ENCODE results near the gene PTPN9. TPM values are rescaled to one million over a fixed set of nuclear protein-coding genes. Genes with fewer than 3 reads are reported as not detected.

The PTPN9 gene
- total and polyA plus RNA-seq, 8 donors, result 3.3 to 16.8 (median 7.3) TPM

DNA sequence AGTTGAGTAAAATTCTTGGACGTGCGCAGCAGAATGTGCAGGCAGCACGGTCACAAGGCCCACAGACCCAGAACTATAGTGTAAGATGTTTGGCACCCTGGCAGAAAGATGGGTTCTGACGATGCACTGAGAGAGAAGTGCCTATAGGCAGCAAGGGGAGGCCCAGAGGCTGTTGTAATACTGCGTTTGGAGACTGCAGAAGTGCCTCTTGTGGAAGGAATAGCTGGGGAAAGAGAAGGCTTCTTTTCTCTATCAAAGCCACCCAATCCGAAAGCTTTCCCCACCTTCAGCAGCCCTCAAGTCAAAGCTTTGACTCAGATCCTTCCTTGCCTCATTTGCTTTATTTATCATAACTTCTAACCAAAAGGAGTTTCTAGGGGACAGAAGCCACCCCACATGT lies 122.4 kb downstream of the PTPN9 start:
- Histone ChIP-seq H3K27me3 (no peaks in the 10 kb centered on the region), H3K36me3 (no peaks in the 10 kb centered on the region), H3K9me3 (no peaks in the 10 kb centered on the region), H3K4me3 (no peak overlapping the region), H3K4me1 (no peaks in the 10 kb centered on the region), H3K27ac (peak overlapping the region in 1 of 4 donors; percentile 96)
- ATAC-seq, result no peak
- DNase-seq, result no peak
- intact Hi-C loops (cut with DNase I), result no loop called here
- TF ChIP-seq, protein P1, sequence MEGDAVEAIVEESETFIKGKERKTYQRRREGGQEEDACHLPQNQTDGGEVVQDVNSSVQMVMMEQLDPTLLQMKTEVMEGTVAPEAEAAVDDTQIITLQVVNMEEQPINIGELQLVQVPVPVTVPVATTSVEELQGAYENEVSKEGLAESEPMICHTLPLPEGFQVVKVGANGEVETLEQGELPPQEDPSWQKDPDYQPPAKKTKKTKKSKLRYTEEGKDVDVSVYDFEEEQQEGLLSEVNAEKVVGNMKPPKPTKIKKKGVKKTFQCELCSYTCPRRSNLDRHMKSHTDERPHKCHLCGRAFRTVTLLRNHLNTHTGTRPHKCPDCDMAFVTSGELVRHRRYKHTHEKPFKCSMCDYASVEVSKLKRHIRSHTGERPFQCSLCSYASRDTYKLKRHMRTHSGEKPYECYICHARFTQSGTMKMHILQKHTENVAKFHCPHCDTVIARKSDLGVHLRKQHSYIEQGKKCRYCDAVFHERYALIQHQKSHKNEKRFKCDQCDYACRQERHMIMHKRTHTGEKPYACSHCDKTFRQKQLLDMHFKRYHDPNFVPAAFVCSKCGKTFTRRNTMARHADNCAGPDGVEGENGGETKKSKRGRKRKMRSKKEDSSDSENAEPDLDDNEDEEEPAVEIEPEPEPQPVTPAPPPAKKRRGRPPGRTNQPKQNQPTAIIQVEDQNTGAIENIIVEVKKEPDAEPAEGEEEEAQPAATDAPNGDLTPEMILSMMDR (IDR thresholded peaks at IDR 0.05), result no peak
- no peak for FAIRE-seq
- WGBS, 2 donors, result 54 to 60% methylated on average over 6 of the region's 6 CpGs

DNA sequence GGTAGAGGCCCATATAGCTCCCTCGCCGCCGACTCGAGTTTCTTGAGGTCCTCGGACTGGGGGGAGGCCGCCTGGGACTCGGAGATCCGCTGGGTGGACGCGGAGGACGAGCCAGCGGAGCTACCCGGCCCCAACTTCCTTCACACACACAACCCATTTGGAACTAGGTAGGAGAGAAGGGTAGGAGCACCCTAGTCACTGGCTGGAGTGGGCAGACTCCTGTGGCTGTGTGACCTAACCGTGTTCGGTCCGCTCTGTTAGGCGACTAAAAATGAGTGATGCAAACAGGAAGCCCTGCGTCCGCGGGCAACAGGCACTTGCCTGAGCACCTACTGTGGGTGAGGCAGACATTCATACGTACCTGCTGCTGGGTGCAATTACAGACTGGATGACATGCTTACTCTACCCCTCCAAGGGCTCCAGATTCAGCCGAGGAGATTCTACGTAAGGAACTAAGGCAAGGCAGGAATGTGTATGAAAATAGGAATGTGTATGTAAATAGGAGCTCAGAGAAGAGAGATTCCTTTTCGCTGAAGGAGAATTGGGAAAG lies 123.1 kb downstream of the PTPN9 start:
- peak overlapping the region; percentile 94 to 96 (median 96) for H3K27ac ChIP-seq
- TF ChIP-seq, protein P1 (IDR thresholded peaks at IDR 0.05), result no peak
- H3K4me1 ChIP-seq, result no peaks in the 10 kb centered on the region
- WGBS, 2 donors, result 1% methylated on average over 24 of the region's 24 CpGs
- no peaks in the 10 kb centered on the region for H3K27me3 ChIP-seq
- intact Hi-C loops (cut with DNase I), result no loop called here
- DNase-seq, result peak in 1 of 6 donors; percentile 35
- no peak for ATAC-seq
- no peaks in the 10 kb centered on the region for H3K9me3 ChIP-seq
- FAIRE-seq, result no peak
- peak overlapping the region; percentile 81 to 95 (median 93) for H3K4me3 ChIP-seq
- no peaks in the 10 kb centered on the region for H3K36me3 ChIP-seq

DNA sequence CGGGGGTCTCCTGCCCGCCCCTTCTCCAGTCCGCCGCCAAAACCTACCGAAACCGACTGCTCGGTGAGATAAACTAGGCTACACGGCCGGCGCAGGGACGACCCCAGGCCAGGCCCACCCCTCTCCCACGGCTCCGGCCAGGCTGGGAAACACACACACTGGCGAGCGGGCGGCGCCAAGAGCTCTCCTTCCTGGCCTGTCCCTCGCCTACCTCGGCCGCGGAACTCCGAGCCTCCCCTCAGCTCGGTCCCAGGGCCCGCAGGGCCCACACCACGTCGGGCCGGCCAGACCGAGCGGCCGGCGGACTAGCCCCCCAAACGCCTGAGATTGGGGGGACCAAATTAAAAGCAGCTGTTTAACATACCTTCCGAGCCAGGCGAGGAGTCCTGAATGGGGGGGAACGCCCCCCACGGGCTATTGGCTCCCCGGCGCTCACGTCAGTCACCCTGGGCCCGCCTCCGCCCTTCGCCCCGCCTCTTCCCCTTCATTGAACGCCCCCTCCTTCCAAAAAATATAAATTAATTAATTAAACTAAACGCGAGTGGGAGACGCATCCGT lies 123.6 kb downstream of the PTPN9 start:
- no peaks in the 10 kb centered on the region for H3K27me3 ChIP-seq
- DNase-seq (peak; percentile 85 to 92 (median 90)), FAIRE-seq (peak; percentile 9), ATAC-seq (peak; percentile 21 to 38 (median 33))
- intact Hi-C loops (cut with DNase I), result no loop called here
- no peaks in the 10 kb centered on the region for H3K36me3 ChIP-seq
- H3K4me3 ChIP-seq, result peak overlapping the region; percentile 81 to 95 (median 93)
- H3K9me3 ChIP-seq, result no peaks in the 10 kb centered on the region
- H3K27ac ChIP-seq, result peak overlapping the region; percentile 94 to 96 (median 96)
- WGBS, 2 donors, result 0 to 1% methylated on average over 47 to 48 of the region's 48 CpGs
- TF ChIP-seq, protein P1 (IDR thresholded peaks at IDR 0.05), result no peak
- no peaks in the 10 kb centered on the region for H3K4me1 ChIP-seq

DNA sequence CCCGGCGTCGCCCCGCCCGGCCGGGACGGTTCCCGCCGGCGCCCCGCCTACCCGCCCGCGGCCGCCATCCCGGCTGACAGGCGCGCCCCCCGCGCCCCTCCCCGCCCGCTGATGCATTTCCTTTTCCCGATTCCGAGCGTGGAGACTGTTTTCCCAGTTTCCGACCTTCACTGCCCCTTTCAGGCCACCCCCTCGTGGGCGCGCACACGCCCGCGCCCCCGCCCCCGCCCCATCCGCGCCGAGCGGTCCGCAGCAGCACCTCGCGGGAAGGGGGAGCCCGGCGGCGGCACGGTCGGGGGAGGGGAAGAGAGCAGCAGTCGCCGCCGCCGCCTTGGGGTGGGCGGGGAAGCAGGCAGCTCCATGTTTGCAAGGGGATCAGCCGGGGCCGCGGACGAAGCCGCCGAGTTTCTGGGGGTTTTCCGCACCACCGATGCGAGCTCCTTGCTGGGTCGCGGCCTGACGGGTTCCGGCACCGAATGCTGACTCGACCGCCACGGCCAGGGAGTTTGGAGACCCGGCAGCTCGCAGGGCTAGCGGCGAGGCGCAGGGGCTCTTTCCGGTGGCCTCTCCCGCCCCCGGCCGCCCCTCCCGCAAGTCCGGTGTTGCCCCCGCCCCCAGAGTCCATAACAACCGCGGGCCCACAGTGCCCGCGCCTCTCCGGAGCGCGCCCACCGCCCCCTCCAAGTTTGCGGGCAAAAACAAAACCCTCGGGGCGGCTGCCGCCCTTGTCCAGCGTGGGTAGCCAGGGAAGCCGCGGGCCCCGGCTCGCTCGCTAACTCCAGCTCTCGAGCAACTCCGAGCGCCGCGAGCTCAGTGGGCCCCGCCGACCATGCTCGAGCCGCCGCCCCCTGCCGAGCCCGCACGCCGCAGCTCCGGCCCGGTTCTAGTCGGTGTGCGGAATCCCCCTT lies 124.4 kb downstream of the PTPN9 start:
- no peak for FAIRE-seq
- peak in 2 of 4 donors; percentile 3 to 6 for ATAC-seq
- H3K27me3 ChIP-seq, result no peaks in the 10 kb centered on the region
- peak overlapping the region; percentile 81 to 95 (median 93) for H3K4me3 ChIP-seq
- H3K36me3 ChIP-seq, result no peaks in the 10 kb centered on the region
- peak in 4 of 6 donors; percentile 79 to 89 (median 83) for DNase-seq
- intact Hi-C loops (cut with DNase I), result no loop called here
- TF ChIP-seq, protein P1 (IDR thresholded peaks at IDR 0.05), result no peak
- peak overlapping the region; percentile 94 to 96 (median 96) for H3K27ac ChIP-seq
- 1% methylated on average over 55 to 116 of the region's 116 CpGs for WGBS, 2 donors
- H3K9me3 ChIP-seq, result no peaks in the 10 kb centered on the region
- peaks cover 0 to 2% (median under 1%) of the 10 kb centered on the region in 3 donors for H3K4me1 ChIP-seq

All from pancreas (tissue), 10 donors.